GM21526 (cell line): ENCODE measurements around the gene CTU2.

Experiments
- ATAC-seq: cut with Tn5 transposase; IDR thresholded peaks from one replicate; pipeline ENCODE4 v1.9.1; 2021; ENCODE audit warnings: moderate library complexity; ENCODE audit not compliant: unreplicated experiment, low FRiP score

Gene CTU2

GRCh38 chr16:88759245-88759975, 53.1 kb downstream of the CTU2 start:
- ATAC-seq, result no peak

GRCh38 chr16:88759976-88760350, 53.7 kb downstream of the CTU2 start:
- no peak for ATAC-seq

GRCh38 chr16:88760424-88761142, 54.3 kb downstream of the CTU2 start:
- ATAC-seq, result no peak

DNA sequence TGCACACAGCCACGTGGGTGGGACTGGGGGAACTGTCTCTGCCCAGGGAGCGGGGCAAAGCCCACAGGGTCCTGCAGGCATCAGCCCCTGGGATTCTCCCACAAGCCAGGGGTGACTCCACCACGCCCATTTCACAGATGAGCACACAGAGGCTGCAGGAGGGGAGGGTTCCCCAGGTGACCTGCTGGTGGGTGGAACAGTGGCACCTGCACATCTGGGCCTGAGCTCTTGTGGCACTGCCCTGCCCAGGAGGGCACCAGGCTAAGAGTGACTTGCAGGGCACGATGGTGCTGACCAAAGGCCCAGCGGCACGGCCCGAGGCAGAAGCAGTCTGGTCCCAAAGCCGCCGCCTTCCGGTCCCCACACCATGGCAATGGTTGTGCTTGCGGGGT, 54.8 kb downstream of the CTU2 start:
- no peak for ATAC-seq

- ATAC-seq, result no peak
Observed at GRCh38 chr16:88761830-88762229, 55.5 kb downstream of the CTU2 start.

DNA sequence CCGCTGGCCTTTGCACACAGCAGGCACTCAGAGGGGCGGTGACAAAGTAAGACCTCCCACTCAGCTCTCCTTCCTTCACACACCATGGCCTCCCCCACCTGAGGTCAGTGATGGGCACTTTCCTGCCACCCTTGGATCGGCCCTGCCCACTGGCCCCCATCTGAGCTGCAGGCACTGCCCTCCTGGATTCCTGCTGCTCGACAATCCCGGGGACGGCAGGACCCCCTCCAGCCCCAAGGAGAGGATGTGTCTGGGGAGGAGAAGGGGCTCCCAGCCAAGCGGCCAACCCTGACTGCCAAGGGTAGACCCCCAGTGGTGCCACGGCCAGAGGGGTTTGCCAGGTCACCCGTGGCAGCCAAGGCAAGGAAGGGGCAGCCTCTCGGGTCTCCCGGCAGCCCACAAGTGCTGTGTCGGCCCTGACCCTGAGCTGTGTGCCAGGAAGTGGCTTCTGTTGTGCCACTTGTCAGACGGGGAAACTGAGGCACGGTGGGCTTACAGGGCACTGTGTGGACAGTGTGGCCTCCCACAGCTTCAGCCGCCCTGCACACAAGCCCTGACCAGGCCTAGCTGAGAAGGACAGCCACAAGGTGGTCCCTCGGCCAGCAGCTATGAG, 56.1 kb downstream of the CTU2 start:
- no peak for ATAC-seq

DNA sequence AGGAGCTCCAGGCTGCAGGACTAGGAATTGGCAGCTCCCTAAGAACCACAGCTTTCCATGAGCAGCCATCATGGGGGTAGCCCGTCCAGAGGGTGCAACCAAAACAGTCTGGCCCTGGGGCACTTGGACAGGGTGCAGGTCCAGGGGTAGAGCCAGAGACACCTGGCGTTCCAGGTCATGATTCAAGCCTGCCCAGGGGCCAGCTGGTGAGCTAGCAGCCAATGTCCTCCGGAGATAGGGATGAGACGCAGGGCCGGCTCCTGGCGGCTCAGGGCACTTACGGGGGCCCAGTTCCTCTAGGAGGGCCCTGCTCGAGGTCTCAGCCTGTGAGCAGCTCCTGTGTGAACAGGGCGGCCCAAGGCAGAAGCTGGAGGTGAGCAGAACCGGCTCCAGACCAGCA, 56.6 kb downstream of the CTU2 start:
- no peak for ATAC-seq

GRCh38 chr16:88763502-88764053, 57.3 kb downstream of the CTU2 start:
- ATAC-seq, result no peak

DNA sequence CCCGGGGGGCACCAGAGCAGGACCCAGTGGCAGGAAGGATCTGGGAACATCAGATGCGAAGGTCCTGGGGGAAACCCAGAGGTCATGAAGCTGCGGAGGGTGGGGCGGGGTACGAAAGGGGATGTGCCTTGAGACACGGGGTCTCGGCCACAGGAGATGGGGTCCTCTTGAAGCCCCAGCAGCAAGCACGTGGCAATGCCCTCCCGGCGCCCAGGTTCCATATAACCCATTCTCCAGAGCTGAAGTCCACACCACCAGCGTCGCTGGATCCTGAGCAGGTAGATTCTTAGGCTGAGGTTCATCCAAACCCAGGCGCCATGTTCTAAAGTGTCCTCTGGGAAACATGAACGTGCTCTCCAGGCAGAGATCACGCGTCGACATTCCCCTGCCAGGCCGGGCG, 57.8 kb downstream of the CTU2 start:
- no peak for ATAC-seq

- no peak for ATAC-seq
Observed at GRCh38 chr16:88764913-88765349, 58.6 kb downstream of the CTU2 start.
